MM.1S (cell line): ENCODE results near the gene XYLT1.

Source experiments
- EZH2 ChIP-seq: fragments of 300-600 bp; sonication (generic); optimal IDR thresholded peaks from 2 replicates; pipeline ENCODE3; 2017; ENCODE audit warnings: low read depth, mild to moderate bottlenecking, antibody characterized with exemption, low read length, mixed read lengths
- TF ChIP-seq, protein P1 (sequence below): fragments of 300-600 bp; sonication (generic); IDR thresholded peaks from 2 replicates; pipeline ENCODE4 v1.5.1; 2016; ENCODE audit warnings: antibody characterized with exemption, low read length, mixed read lengths

DNA sequence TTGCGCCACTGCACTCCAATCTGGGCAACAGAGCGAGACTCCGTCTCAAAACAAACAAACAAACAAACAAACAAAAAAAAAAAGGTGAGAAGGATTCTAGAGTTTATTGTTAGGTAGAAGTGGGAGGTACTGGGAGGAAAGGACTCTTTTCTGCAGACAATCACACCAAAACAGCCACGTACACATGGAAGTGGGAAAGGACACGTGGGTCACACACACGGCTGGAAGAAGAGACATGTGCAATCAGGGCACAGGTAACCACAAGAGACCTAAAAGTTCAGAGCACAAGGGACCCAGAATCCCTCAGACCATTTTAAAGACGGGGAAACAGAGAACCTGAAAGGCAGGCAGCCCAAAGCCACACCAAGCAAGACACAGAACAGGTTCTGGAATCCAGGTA lies 20.5 kb downstream of the XYLT1 start:
- TF ChIP-seq, protein P1, sequence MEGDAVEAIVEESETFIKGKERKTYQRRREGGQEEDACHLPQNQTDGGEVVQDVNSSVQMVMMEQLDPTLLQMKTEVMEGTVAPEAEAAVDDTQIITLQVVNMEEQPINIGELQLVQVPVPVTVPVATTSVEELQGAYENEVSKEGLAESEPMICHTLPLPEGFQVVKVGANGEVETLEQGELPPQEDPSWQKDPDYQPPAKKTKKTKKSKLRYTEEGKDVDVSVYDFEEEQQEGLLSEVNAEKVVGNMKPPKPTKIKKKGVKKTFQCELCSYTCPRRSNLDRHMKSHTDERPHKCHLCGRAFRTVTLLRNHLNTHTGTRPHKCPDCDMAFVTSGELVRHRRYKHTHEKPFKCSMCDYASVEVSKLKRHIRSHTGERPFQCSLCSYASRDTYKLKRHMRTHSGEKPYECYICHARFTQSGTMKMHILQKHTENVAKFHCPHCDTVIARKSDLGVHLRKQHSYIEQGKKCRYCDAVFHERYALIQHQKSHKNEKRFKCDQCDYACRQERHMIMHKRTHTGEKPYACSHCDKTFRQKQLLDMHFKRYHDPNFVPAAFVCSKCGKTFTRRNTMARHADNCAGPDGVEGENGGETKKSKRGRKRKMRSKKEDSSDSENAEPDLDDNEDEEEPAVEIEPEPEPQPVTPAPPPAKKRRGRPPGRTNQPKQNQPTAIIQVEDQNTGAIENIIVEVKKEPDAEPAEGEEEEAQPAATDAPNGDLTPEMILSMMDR = no peak
- TF ChIP-seq EZH2 = no peak
